Urothelium cell line (cell line): ENCODE data around the gene MRPS2.
"Not testable (repeated sequence)": the region's sequence is repeated elsewhere in the genome, so short reads cannot be mapped to it uniquely, and the experiment has no call there.

ENCODE experiments used
- DNase-seq: peaks from one replicate; pipeline ENCODE4 v3.0.0; 2011; ENCODE audit warnings: low spot score, mixed read lengths
- FAIRE-seq: peaks from 2 replicates; lab custom pipeline; 2011; peaks lifted over from hg19 to GRCh38; lab: Jason Lieb, UNC

Gene MRPS2

GRCh38 chr9:135500525-135501260, at the start of gene MRPS2:
TSS of gene MRPS2 (plus strand) at chr9:135500682. CDS start at chr9:135500711, 29 bp downstream.
- FAIRE-seq (peak; percentile 77), DNase-seq (peak; percentile 93)

GRCh38 chr9:135450956-135451355, 49.5 kb upstream of the MRPS2 start:
- FAIRE-seq (no peak), DNase-seq (no peak)

GRCh38 chr9:135451909-135452308, 48.6 kb upstream of the MRPS2 start:
- not testable (repeated sequence) for DNase-seq, FAIRE-seq

- FAIRE-seq (no peak), DNase-seq (no peak)
Measured at GRCh38 chr9:135454737-135455136, 45.7 kb upstream of the MRPS2 start.

- FAIRE-seq = no peak
- no peak for DNase-seq
Measured at GRCh38 chr9:135455401-135456030, 45.0 kb upstream of the MRPS2 start.

- DNase-seq (no peak), FAIRE-seq (no peak)
Measured at GRCh38 chr9:135456436-135457104, 43.9 kb upstream of the MRPS2 start.

- FAIRE-seq, DNase-seq: not testable (repeated sequence)
Measured at GRCh38 chr9:135458478-135458877, 42.0 kb upstream of the MRPS2 start.

- no peak for FAIRE-seq
Measured at GRCh38 chr9:135461936-135462335, 38.5 kb upstream of the MRPS2 start.

GRCh38 chr9:135463140-135463539, 37.3 kb upstream of the MRPS2 start:
- no peak for FAIRE-seq
- DNase-seq = peak; percentile 79

More at GRCh38 chr9:135461936-135462335, 38.5 kb upstream of the MRPS2 start:
- no peak for DNase-seq

- DNase-seq (no peak), FAIRE-seq (no peak)
Measured at GRCh38 chr9:135464181-135464580, 36.3 kb upstream of the MRPS2 start.

- FAIRE-seq (no peak), DNase-seq (no peak)
Measured at GRCh38 chr9:135468854-135469521, 31.5 kb upstream of the MRPS2 start.

GRCh38 chr9:135471791-135472640, 28.5 kb upstream of the MRPS2 start:
- DNase-seq (no peak), FAIRE-seq (no peak)

GRCh38 chr9:135473972-135474543, 26.4 kb upstream of the MRPS2 start:
- no peak for FAIRE-seq
- no peak for DNase-seq

GRCh38 chr9:135474915-135475314, 25.6 kb upstream of the MRPS2 start:
- FAIRE-seq (no peak), DNase-seq (peak; percentile 30)

- FAIRE-seq = no peak
- DNase-seq = no peak
Measured at GRCh38 chr9:135476561-135477355, 23.7 kb upstream of the MRPS2 start.

GRCh38 chr9:135478191-135478590, 22.3 kb upstream of the MRPS2 start:
- FAIRE-seq (no peak), DNase-seq (no peak)

GRCh38 chr9:135478829-135479468, 21.5 kb upstream of the MRPS2 start:
- FAIRE-seq = no peak
- DNase-seq = peak; percentile 49

GRCh38 chr9:135479469-135480052, 20.9 kb upstream of the MRPS2 start, which contains the start of gene PPP1R26:
TSS of gene PPP1R26 (plus strand) at chr9:135479782. CDS start at chr9:135484511, 4,729 bp downstream.
- FAIRE-seq (no peak), DNase-seq (peak; percentile 66)
